Suprapubic skin (tissue), 4 donors: ENCODE data around the gene MCMBP. TPM values are rescaled to one million over a fixed set of nuclear protein-coding genes. Genes with fewer than 3 reads are reported as not detected.
A peak's percentile ranks its signal among the peaks of the same experiment; 100 is the strongest.

ENCODE experiments used
- DNase-seq, 2 donors: peaks; one replicate each; pipeline ENCODE4 v3.0.0-alpha.2; 2019; ENCODE audit warnings: low spot score in 2 of 2
- H3K27ac ChIP-seq: fragments of 200-600 bp; sonication (generic); one replicate; pipeline ENCODE4 v1.5.1; 2019
- H3K27me3 ChIP-seq: fragments of 200-600 bp; sonication (generic); one replicate; pipeline ENCODE4 v1.5.1; 2019
- H3K36me3 ChIP-seq: fragments of 200-600 bp; sonication (generic); one replicate; pipeline ENCODE4 v1.5.1; 2019
- H3K4me1 ChIP-seq: fragments of 200-600 bp; sonication (generic); one replicate; pipeline ENCODE4 v1.5.1; 2019
- H3K4me3 ChIP-seq: fragments of 200-600 bp; sonication (generic); one replicate; pipeline ENCODE4 v1.5.1; 2019; ENCODE audit warnings: mild to moderate bottlenecking
- H3K9me3 ChIP-seq: fragments of 200-600 bp; sonication (generic); one replicate; pipeline ENCODE4 v1.5.1; 2019
- CTCF ChIP-seq, 2 donors: fragments of 200-600 bp in 1 of 2; fragments of 450-650 bp in 1 of 2; sonication (generic) in 1 of 2; IDR thresholded peaks; one replicate each; pipeline ENCODE4 v1.5.1; 2016 to 2019; ENCODE audit warnings: antibody characterized with exemption in 2 of 2, mild to moderate bottlenecking in 1 of 2, moderate library complexity in 1 of 2
- EP300 ChIP-seq: sonication (generic); formaldehyde crosslinking; IDR thresholded peaks from one replicate; pipeline ENCODE4 v1.6.1; 2017; ENCODE audit warnings: antibody characterized with exemption
- POLR2A ChIP-seq, 2 donors: fragments of 450-650 bp; IDR thresholded peaks; one replicate each; pipeline ENCODE4 v1.6.1; 2017; ENCODE audit warnings: antibody characterized with exemption in 2 of 2, mild to moderate bottlenecking in 2 of 2, moderate library complexity in 2 of 2
- POLR2AphosphoS5 ChIP-seq, 3 donors: sonication (generic); formaldehyde crosslinking; IDR thresholded peaks; one replicate each; pipeline ENCODE4 v1.6.1; 2017; ENCODE audit warnings: antibody characterized with exemption in 3 of 3
- WGBS: methylation state at CpG from one replicate; pipeline ENCODE4 v1.1.5; 2018; 5-methylcytosine and 5-hydroxymethylcytosine counted together
- total RNA-seq, 4 donors: library from RNA; depleted of rRNA; stranded (reverse); fragments of >200 nt; gene quantifications; one replicate each; pipeline ENCODE4 v1.1.0, GENCODE V29; 2016

The MCMBP gene
- total RNA-seq, 4 donors from 2014 or later, result 38.1 to 57.3 (median 55.4) TPM

- Histone ChIP-seq H3K4me3 (no peak overlapping the region), H3K27ac (no peak overlapping the region), H3K9me3 (no peaks in the 10 kb centered on the region), H3K36me3 (no peaks in the 10 kb centered on the region), H3K4me1 (peaks cover 17% of the 10 kb centered on the region), H3K27me3 (no peaks in the 10 kb centered on the region)
- DNase-seq, result no peak
- no peak for TF ChIP-seq POLR2A (IDR thresholded peaks at IDR 0.05)
- no peak for TF ChIP-seq CTCF (IDR thresholded peaks at IDR 0.05)
- no peak for TF ChIP-seq EP300
- no peak for TF ChIP-seq POLR2AphosphoS5 (IDR thresholded peaks at IDR 0.05)
- WGBS, result 80% methylated on average over 3 of the region's 4 CpGs
Observed at GRCh38 chr10:119863951-119864565, 8.6 kb downstream of the MCMBP start.

GRCh38 chr10:119862524-119862923, 10.1 kb downstream of the MCMBP start:
- 55% methylated on average over 1 of the region's 1 CpG for WGBS
- no peak overlapping the region for H3K4me3 ChIP-seq
- no peak for DNase-seq

GRCh38 chr10:119860866-119861607, 11.6 kb downstream of the MCMBP start:
- no peak for DNase-seq
- H3K27me3 ChIP-seq, result no peaks in the 10 kb centered on the region
- no peak overlapping the region for H3K27ac ChIP-seq
- 67% methylated on average over 7 of the region's 7 CpGs for WGBS
- peaks cover 12% of the 10 kb centered on the region for H3K4me1 ChIP-seq
- no peak for TF ChIP-seq EP300
- H3K4me3 ChIP-seq, result no peak overlapping the region
- peaks cover 17% of the 10 kb centered on the region for H3K36me3 ChIP-seq
- no peaks in the 10 kb centered on the region for H3K9me3 ChIP-seq

More at GRCh38 chr10:119862524-119862923, 10.1 kb downstream of the MCMBP start:
- Histone ChIP-seq H3K4me1 (peaks cover 12% of the 10 kb centered on the region), H3K27ac (no peak overlapping the region), H3K27me3 (no peaks in the 10 kb centered on the region), H3K9me3 (no peaks in the 10 kb centered on the region), H3K36me3 (peaks cover 7% of the 10 kb centered on the region)
- TF ChIP-seq POLR2A (IDR thresholded peaks at IDR 0.05) (no peak), POLR2AphosphoS5 (IDR thresholded peaks at IDR 0.05) (no peak), CTCF (IDR thresholded peaks at IDR 0.05) (no peak), EP300 (no peak)

- Histone ChIP-seq H3K4me1 (peaks cover 12% of the 10 kb centered on the region), H3K27ac (no peak overlapping the region), H3K36me3 (peaks cover 29% of the 10 kb centered on the region), H3K9me3 (no peaks in the 10 kb centered on the region), H3K4me3 (no peak overlapping the region), H3K27me3 (no peaks in the 10 kb centered on the region)
- 64% methylated on average over 1 of the region's 1 CpG for WGBS
- DNase-seq, result no peak
- TF ChIP-seq POLR2A (IDR thresholded peaks at IDR 0.05) (no peak), CTCF (IDR thresholded peaks at IDR 0.05) (peak; percentile 17 to 45)
Observed at GRCh38 chr10:119859420-119860258, 13.0 kb downstream of the MCMBP start.

GRCh38 chr10:119858063-119858462, 14.6 kb downstream of the MCMBP start:
- Histone ChIP-seq H3K4me1 (peaks cover 12% of the 10 kb centered on the region), H3K27ac (no peak overlapping the region), H3K9me3 (no peaks in the 10 kb centered on the region), H3K27me3 (no peaks in the 10 kb centered on the region), H3K4me3 (no peak overlapping the region), H3K36me3 (peaks cover 41% of the 10 kb centered on the region)
- WGBS, result 61% methylated on average over 1 of the region's 1 CpG
- no peak for DNase-seq
- TF ChIP-seq POLR2A (IDR thresholded peaks at IDR 0.05), result no peak
- TF ChIP-seq POLR2AphosphoS5 (IDR thresholded peaks at IDR 0.05), result no peak
- no peak for TF ChIP-seq EP300
- no peak for TF ChIP-seq CTCF (IDR thresholded peaks at IDR 0.05)
